Ovary (tissue), 3 donors: Measurements from ENCODE around the gene DYNLT3.

Source experiments
- CTCF ChIP-seq, 3 donors: fragments of 450-650 bp in 2 of 3; fragments of 200-600 bp in 1 of 3; IDR thresholded peaks; one replicate each; pipeline versions ENCODE4 v1.5.1 to v1.8.0; 2016 to 2022; ENCODE audit warnings: antibody characterized with exemption in 3 of 3, mild to moderate bottlenecking in 1 of 3
- EP300 ChIP-seq: sonication (generic); formaldehyde crosslinking; IDR thresholded peaks from one replicate; pipeline ENCODE4 v1.6.1; 2017; ENCODE audit warnings: antibody characterized with exemption
- POLR2A ChIP-seq: fragments of 450-650 bp; IDR thresholded peaks from one replicate; pipeline ENCODE4 v1.6.1; 2017; ENCODE audit warnings: antibody characterized with exemption, mild to moderate bottlenecking, moderate library complexity
- donor health status: DM: no; HTN: no; CAD: no.

GRCh38 chrX:37847733-37848197 is 394 bp upstream of the DYNLT3 start:
- TF ChIP-seq CTCF (IDR thresholded peaks at IDR 0.05) (no peak), EP300 (no peak), POLR2A (no peak)
